ENCODE measurements around the gene DNAJA2. TPM values are rescaled to one million over a fixed set of nuclear protein-coding genes. Genes with fewer than 3 reads are reported as not detected.
A peak's percentile ranks its signal among the peaks of the same experiment; 100 is the strongest.

DNAJA2 gene
- total and polyA plus RNA-seq, 9 of the 15 experiments (the other 6 are each of a cell fraction or from before 2014, with no cell fraction given) = 24.1 to 75.9 (median 50.7) TPM

DNA sequence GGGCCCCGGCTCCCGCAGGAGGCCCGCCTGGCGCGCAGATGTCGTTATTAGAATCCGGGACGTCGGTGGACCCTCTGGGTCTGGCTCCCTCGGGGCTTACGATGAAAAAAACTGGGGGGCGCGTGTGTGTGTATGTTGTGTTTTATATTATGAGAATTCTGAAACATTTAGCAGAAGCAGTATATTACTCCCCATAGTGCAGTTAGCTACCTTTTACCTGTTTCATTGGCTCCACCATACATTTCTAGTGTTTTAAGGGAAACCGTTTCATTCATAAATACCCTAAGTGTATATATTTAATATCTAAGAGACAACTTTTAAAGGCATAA lies 486 bp upstream of the DNAJA2 start:
- Histone ChIP-seq H3K4me3 (peak overlapping the region; percentile 95), H2AFZ (ENCODE audit: low read depth, low read length) (peak overlapping the region; percentile 87), H3K27ac (ENCODE audit: extremely low read depth, low read depth, low read length) (peak overlapping the region; percentile 83), H3K79me2 (ENCODE audit: control insufficient read depth, insufficient read depth, low read length) (peaks cover 48% of the 10 kb centered on the region), H3K9ac (ENCODE audit: insufficient read depth in 1 of 2, low read depth in 2 of 2, low read length in 2 of 2) (peak overlapping the region; percentile 86 to 96), H3K4me2 (ENCODE audit: insufficient read depth, low read length) (peak overlapping the region; percentile 84), H3K36me3 (ENCODE audit: control insufficient read depth, insufficient read depth, low read length) (peaks cover 31% of the 10 kb centered on the region), H3K27me3 (ENCODE audit: control insufficient read depth in 2 of 2, insufficient read depth in 2 of 2, low read length in 2 of 2) (no peaks in the 10 kb centered on the region), H3K9me1 (ENCODE audit: control insufficient read depth, insufficient read depth, low read length) (no peaks in the 10 kb centered on the region), H4K20me1 (replicated peaks; ENCODE audit: control insufficient read depth, insufficient read depth, low read length) (peaks cover 11% of the 10 kb centered on the region), H3K9me3 (replicated peaks; ENCODE audit: control insufficient read depth, insufficient read depth, low read depth, low read length) (no peaks in the 10 kb centered on the region), H3K4me1 (replicated peaks in 1 of 2; ENCODE audit: control insufficient read depth in 2 of 2, insufficient read depth in 2 of 2, low read length in 2 of 2) (peaks cover 13% of the 10 kb centered on the region in 2 experiments; a peak in 4 of 5 replicates)
- FAIRE-seq = no peak
- in situ Hi-C loops (cut with MboI) = no loop called here
- WGBS (ENCODE audit: insufficient coverage, low coverage, missing lambda C conversion rate) = under 1% methylated on average over 14 of the region's 14 CpGs
- BruUV-seq (replicated peaks) = TSS peak; percentile 96
- CTCF ChIA-PET (ENCODE audit: low intra/inter-chr PET ratio) = no interaction called here
- no peak for DNase-seq (ENCODE audit: extremely low read depth in 1 of 4, low spot score in 3 of 4)
- POLR2A ChIA-PET = interaction anchor here (0.8 to 2.1 kb wide), 7 partner anchors 9 to 58 kb away, joined by 3 to 14 read pairs (median 4); no protein-coding TSS in a partner anchor
- intact Hi-C loops (cut with micrococcal nuclease) = no loop called here
- ATAC-seq = no peak
- TF ChIP-seq ZNF766 (CRISPR knock-in tag; conservative IDR thresholded peaks at IDR 0.05) (0 out of 2 replicates have a peak, but pooled peaks have one; percentile 6), MYC (IDR thresholded peaks at IDR 0.05; ENCODE audit: low read depth, low read length) (no peak), MYC (CRISPR knock-in tag; IDR thresholded peaks at IDR 0.05; ENCODE audit: borderline replicate concordance, low read depth) (0 out of 2 replicates have a peak, but pooled peaks have one; percentile 9), NR4A1 (CRISPR knock-in tag; IDR thresholded peaks at IDR 0.05) (no peak), NR4A1 (tag; IDR thresholded peaks at IDR 0.05) (0 out of 2 replicates have a peak, but pooled peaks have one; percentile 15), HIVEP1 (CRISPR knock-in tag; IDR thresholded peaks at IDR 0.05) (0 out of 2 replicates have a peak, but pooled peaks have one; percentile 16), ZNF41 (CRISPR knock-in tag; conservative IDR thresholded peaks at IDR 0.05) (0 out of 2 replicates have a peak, but pooled peaks have one; percentile 17), ZNF212 (CRISPR knock-in tag; IDR thresholded peaks at IDR 0.05) (0 out of 2 replicates have a peak, but pooled peaks have one; percentile 24), NCOA1 (IDR thresholded peaks at IDR 0.05; ENCODE audit: low read depth) (no peak), YY1 (IDR thresholded peaks at IDR 0.05; ENCODE audit: borderline replicate concordance in 1 of 3, control insufficient read depth in 1 of 3, extremely low read depth in 1 of 3, insufficient read depth in 3 of 3, insufficient read length in 1 of 3, insufficient replicate concordance in 2 of 3, low read depth in 1 of 3, low read length in 2 of 3) (peak in 1 of 3 experiments; percentile 83), ZSCAN32 (CRISPR knock-in tag; IDR thresholded peaks at IDR 0.05) (0 out of 2 replicates have a peak, but pooled peaks have one; percentile 8), IRF2 (CRISPR knock-in tag; IDR thresholded peaks at IDR 0.05) (no peak), KAT8 (IDR thresholded peaks at IDR 0.05; ENCODE audit: low read depth) (0 out of 2 replicates have a peak, but pooled peaks have one; percentile 26), ZNF592 (IDR thresholded peaks at IDR 0.05) (0 out of 2 replicates have a peak, but pooled peaks have one; percentile 33)
- TF ChIP-seq, protein P1, sequence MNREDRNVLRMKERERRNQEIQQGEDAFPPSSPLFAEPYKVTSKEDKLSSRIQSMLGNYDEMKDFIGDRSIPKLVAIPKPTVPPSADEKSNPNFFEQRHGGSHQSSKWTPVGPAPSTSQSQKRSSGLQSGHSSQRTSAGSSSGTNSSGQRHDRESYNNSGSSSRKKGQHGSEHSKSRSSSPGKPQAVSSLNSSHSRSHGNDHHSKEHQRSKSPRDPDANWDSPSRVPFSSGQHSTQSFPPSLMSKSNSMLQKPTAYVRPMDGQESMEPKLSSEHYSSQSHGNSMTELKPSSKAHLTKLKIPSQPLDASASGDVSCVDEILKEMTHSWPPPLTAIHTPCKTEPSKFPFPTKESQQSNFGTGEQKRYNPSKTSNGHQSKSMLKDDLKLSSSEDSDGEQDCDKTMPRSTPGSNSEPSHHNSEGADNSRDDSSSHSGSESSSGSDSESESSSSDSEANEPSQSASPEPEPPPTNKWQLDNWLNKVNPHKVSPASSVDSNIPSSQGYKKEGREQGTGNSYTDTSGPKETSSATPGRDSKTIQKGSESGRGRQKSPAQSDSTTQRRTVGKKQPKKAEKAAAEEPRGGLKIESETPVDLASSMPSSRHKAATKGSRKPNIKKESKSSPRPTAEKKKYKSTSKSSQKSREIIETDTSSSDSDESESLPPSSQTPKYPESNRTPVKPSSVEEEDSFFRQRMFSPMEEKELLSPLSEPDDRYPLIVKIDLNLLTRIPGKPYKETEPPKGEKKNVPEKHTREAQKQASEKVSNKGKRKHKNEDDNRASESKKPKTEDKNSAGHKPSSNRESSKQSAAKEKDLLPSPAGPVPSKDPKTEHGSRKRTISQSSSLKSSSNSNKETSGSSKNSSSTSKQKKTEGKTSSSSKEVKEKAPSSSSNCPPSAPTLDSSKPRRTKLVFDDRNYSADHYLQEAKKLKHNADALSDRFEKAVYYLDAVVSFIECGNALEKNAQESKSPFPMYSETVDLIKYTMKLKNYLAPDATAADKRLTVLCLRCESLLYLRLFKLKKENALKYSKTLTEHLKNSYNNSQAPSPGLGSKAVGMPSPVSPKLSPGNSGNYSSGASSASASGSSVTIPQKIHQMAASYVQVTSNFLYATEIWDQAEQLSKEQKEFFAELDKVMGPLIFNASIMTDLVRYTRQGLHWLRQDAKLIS (CRISPR knock-in tag; IDR thresholded peaks at IDR 0.05) = 0 out of 2 replicates have a peak, but pooled peaks have one; percentile 25
